Type B pancreatic cell (in vitro differentiated cells): Measurements from ENCODE around the gene PDE1C. TPM values are rescaled to one million over a fixed set of nuclear protein-coding genes. Genes with fewer than 3 reads are reported as not detected.

Experiments
- DNase-seq: peaks from one replicate; pipeline ENCODE4 v3.0.0; 2021; ENCODE audit warnings: mixed read lengths; ENCODE audit not compliant: unreplicated experiment; ENCODE audit errors: extremely low spot score
- H3K27ac Mint-ChIP-seq: 2 replicates; pipeline ENCODE4 v1.8.0; 2021; ENCODE audit warnings: mild to moderate bottlenecking, mixed read lengths
- H3K27me3 Mint-ChIP-seq: 2 replicates; pipeline ENCODE4 v1.8.0; 2021; ENCODE audit warnings: mixed read lengths
- H3K36me3 Mint-ChIP-seq: 2 replicates; pipeline ENCODE4 v1.8.0; 2021; ENCODE audit warnings: mixed read lengths
- H3K4me1 Mint-ChIP-seq: one replicate; pipeline ENCODE4 v1.8.0; 2021; ENCODE audit warnings: mixed read lengths; ENCODE audit not compliant: unreplicated experiment
- H3K4me3 Mint-ChIP-seq: 2 replicates; pipeline ENCODE4 v1.8.0; 2021; ENCODE audit warnings: mild to moderate bottlenecking, mixed read lengths
- H3K9me3 Mint-ChIP-seq: 2 replicates; pipeline ENCODE4 v1.8.0; 2021; ENCODE audit warnings: mixed read lengths
- total RNA-seq: library from RNA; stranded (reverse); gene quantifications from 2 replicates; pipeline ENCODE4 v1.2.1, GENCODE V29; 2021; ENCODE audit warnings: low replicate concordance
- TF ChIP-seq, protein P1 (sequence below): fragments of 200-600 bp; sonication (generic); conservative IDR thresholded peaks from 2 replicates; pipeline ENCODE4 v1.5.0; 2021; ENCODE audit warnings: antibody characterized with exemption, mild to moderate bottlenecking

PDE1C gene
- total RNA-seq, 1 donor from 2014 or later, result 8.5 TPM

DNA sequence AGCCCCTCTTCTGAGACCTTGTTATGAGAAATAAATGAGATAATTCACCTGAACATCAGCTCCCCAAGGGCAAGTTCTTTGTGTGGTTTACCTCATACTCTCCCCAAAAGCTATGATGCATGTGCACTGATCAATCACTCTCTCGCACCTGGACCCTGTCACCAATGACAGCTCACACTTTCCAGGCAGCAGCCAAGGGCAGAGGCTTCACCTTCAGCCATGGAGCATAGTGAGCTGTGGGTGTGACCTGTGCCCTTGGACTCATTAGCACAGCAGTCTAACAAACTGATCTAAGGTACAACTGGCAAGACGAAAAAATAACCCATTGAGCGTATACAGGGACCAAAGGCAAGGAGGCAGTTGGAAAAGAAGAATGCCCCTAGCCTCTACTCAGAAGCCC is 17.0 kb downstream of the PDE1C start:
- H3K4me1 Mint-ChIP-seq, result peaks cover 12% of the 10 kb centered on the region
- DNase-seq, result no peak
- TF ChIP-seq, protein P1, sequence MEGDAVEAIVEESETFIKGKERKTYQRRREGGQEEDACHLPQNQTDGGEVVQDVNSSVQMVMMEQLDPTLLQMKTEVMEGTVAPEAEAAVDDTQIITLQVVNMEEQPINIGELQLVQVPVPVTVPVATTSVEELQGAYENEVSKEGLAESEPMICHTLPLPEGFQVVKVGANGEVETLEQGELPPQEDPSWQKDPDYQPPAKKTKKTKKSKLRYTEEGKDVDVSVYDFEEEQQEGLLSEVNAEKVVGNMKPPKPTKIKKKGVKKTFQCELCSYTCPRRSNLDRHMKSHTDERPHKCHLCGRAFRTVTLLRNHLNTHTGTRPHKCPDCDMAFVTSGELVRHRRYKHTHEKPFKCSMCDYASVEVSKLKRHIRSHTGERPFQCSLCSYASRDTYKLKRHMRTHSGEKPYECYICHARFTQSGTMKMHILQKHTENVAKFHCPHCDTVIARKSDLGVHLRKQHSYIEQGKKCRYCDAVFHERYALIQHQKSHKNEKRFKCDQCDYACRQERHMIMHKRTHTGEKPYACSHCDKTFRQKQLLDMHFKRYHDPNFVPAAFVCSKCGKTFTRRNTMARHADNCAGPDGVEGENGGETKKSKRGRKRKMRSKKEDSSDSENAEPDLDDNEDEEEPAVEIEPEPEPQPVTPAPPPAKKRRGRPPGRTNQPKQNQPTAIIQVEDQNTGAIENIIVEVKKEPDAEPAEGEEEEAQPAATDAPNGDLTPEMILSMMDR, result no peak
- peaks cover 36% of the 10 kb centered on the region for H3K27me3 Mint-ChIP-seq
- H3K27ac Mint-ChIP-seq, result no peak overlapping the region
- H3K9me3 Mint-ChIP-seq, result no peaks in the 10 kb centered on the region
- H3K4me3 Mint-ChIP-seq, result no peak overlapping the region
- no peaks in the 10 kb centered on the region for H3K36me3 Mint-ChIP-seq

DNA sequence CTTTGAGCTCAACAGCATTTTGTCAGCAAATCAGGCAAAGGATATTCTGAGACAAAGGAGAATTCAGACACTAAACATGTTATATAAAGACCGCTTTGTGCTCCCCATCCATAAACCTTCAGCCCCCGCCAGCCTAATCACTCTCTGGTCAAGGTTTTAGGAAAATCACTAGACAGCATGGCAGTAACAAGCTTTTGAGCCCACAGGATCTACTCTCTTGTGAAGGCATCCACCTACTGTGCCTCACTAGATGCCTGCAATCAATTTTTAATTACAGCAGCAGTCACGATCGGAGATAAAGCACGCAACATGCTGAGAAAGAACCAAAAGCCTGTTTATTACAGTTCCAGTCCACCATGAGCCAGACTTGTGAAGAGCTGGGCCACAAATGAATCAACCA is 19.1 kb downstream of the PDE1C start:
- TF ChIP-seq, protein P1, result no peak
- Mint-ChIP-seq H3K4me3 (no peak overlapping the region), H3K4me1 (peaks cover 12% of the 10 kb centered on the region), H3K36me3 (no peaks in the 10 kb centered on the region), H3K9me3 (no peaks in the 10 kb centered on the region), H3K27me3 (peaks cover 21% of the 10 kb centered on the region), H3K27ac (no peak overlapping the region)
- DNase-seq, result no peak

DNA sequence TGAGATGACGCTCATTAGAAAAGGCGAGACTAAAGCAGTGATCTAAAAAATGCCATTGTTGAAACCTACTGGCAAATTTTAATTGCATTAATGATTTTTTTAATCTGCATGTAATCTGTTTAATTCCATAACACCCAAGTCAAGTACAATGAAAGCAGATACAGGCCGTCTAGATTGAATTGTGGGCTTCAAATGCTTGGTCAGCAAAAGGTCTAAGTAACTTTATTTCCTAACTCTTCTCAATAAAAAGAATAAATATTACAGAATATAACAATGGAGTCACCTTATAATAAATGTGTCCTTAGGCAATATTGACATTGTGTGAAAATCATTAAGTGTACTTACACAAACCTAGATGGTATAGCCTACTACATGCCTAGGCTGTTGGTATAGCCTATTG is 20.6 kb downstream of the PDE1C start:
- Mint-ChIP-seq H3K36me3 (no peaks in the 10 kb centered on the region), H3K4me1 (peaks cover 12% of the 10 kb centered on the region), H3K9me3 (no peaks in the 10 kb centered on the region), H3K4me3 (no peak overlapping the region), H3K27ac (no peak overlapping the region), H3K27me3 (peaks cover 22% of the 10 kb centered on the region)
- DNase-seq, result no peak
- TF ChIP-seq, protein P1, result no peak

DNA sequence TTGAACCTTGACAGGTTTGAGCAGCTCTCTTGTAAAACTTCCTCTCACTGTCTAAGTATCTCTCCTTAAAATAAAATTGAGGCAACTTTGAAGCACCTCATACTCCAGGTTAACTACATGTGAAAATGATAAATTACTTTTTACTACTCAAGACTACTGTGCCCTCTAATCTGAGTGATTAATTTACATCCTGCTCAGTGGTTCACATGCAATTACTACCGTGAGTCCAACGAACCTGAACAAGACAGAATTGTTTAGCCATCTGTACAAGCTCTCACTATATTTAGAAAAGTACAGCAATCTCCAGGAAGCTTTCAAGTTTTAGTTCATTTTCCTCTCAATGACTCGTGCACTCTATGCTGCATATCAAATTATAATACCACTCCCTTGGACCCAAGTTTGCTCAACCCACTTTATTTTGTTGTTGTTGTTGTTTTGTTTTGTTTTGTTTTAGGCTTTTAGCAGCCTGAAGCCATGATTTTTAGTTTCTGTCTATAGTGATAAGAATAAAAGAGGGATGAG is 21.2 kb downstream of the PDE1C start:
- TF ChIP-seq, protein P1, result no peak
- no peak for DNase-seq
- no peaks in the 10 kb centered on the region for H3K36me3 Mint-ChIP-seq
- no peak overlapping the region for H3K27ac Mint-ChIP-seq
- H3K4me1 Mint-ChIP-seq, result peaks cover 12% of the 10 kb centered on the region
- no peak overlapping the region for H3K4me3 Mint-ChIP-seq
- H3K27me3 Mint-ChIP-seq, result peaks cover 28% of the 10 kb centered on the region
- no peaks in the 10 kb centered on the region for H3K9me3 Mint-ChIP-seq

DNA sequence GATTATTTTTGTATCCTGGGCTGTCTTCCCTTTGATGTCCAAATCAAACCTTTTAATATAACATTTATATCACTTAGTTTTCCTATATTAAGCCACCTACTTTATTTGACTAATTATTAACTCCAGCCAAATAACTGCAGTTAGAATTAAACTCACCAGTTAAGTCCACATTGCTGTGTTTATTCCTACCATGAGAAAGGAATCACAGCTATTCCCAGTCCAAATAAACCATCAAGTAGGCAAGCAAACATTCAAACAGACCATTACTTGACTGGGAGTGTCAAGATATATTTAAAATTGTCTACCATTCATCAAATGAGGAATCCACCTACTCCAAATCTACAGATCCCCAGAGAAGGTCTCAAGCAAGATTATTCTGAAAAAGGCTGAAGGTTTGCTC is 22.4 kb downstream of the PDE1C start:
- Mint-ChIP-seq H3K27ac (no peak overlapping the region), H3K9me3 (no peaks in the 10 kb centered on the region), H3K36me3 (no peaks in the 10 kb centered on the region)

More for the DNA sequence above, 22.4 kb downstream of the PDE1C start:
- TF ChIP-seq, protein P1, result no peak
- no peak for DNase-seq
- H3K4me1 Mint-ChIP-seq, result peaks cover 12% of the 10 kb centered on the region
- peaks cover 26% of the 10 kb centered on the region for H3K27me3 Mint-ChIP-seq
- no peak overlapping the region for H3K4me3 Mint-ChIP-seq
